A549 (cell line): ENCODE data around the gene PARP2. TPM values are rescaled to one million over a fixed set of nuclear protein-coding genes. Genes with fewer than 3 reads are reported as not detected.

Source experiments
- ATAC-seq, 2 experiments: fragments of 200-7000 bp in 1 of 2; fragments of >200 bp in 1 of 2; cut with Nextera tagmentation in 1 of 2; cut with Tn5 transposase in 1 of 2; 3 replicates each; pipeline versions ENCODE4 v1.8.0 to v1.9.1; 2018 to 2020; ENCODE audit warnings: mild to moderate bottlenecking in 1 of 2, moderate library complexity in 1 of 2
- CTCF ChIA-PET: fragments of 300-600 bp; sonication (Branson Sonifier 250); formaldehyde crosslinking; extraction: SDS; loops from one replicate; lab custom pipeline; 2021; ENCODE audit warnings: antibody characterized with exemption, inconsistent platforms; lab: Yijun Ruan, JAX
- POLR2A ChIA-PET: fragments of 350-600 bp; formaldehyde crosslinking; extraction: SDS; loops from one replicate; lab custom pipeline; 2021; ENCODE audit warnings: antibody characterized with exemption, inconsistent platforms; lab: Yijun Ruan, JAX
- DNase-seq, 2 experiments: peaks; one replicate each; pipeline versions ENCODE4 v3.0.0 to v3.0.0-alpha.2; 2011 to 2016; ENCODE audit warnings: low read depth in 1 of 2, low spot score in 1 of 2
- FAIRE-seq: peaks from 2 replicates; lab custom pipeline; 2011; peaks lifted over from hg19 to GRCh38; lab: Jason Lieb, UNC
- H3K27ac ChIP-seq, 2 experiments: fragments of >200 bp; sonication (Bioruptor Twin); formaldehyde crosslinking; 3 replicates each; pipeline ENCODE4 v1.5.1; 2016 to 2017
- H3K4me1 ChIP-seq: fragments of >200 bp; sonication (Bioruptor Twin); formaldehyde crosslinking; 3 replicates; pipeline ENCODE4 v1.6.1; 2016
- H3K4me2 ChIP-seq: fragments of >200 bp; sonication (Bioruptor Twin); formaldehyde crosslinking; 3 replicates; pipeline ENCODE4 v1.6.1; 2016
- H3K4me3 ChIP-seq: fragments of >200 bp; sonication (Bioruptor Twin); formaldehyde crosslinking; 3 replicates; pipeline ENCODE4 v1.5.1; 2016
- H3K9me3 ChIP-seq: fragments of >200 bp; sonication (Bioruptor Twin); formaldehyde crosslinking; 3 replicates; pipeline ENCODE4 v1.6.1; 2016
- BCL3 ChIP-seq: fragments of >200 bp; sonication (Bioruptor Twin); formaldehyde crosslinking; IDR thresholded peaks from 3 replicates; pipeline ENCODE4 v1.6.1; 2016
- BHLHE40 ChIP-seq: IDR thresholded peaks from 2 replicates; pipeline ENCODE4 v1.6.1; 2012; ENCODE audit warnings: low read depth, low read length, inconsistent platforms
- CBX8 ChIP-seq: fragments of 200-600 bp; sonication (generic); IDR thresholded peaks from 2 replicates; pipeline ENCODE4 v1.6.1; 2016
- CHD4 ChIP-seq: fragments of 200-600 bp; sonication (generic); IDR thresholded peaks from 2 replicates; pipeline ENCODE4 v1.6.1; 2016; ENCODE audit warnings: antibody characterized with exemption, mild to moderate bottlenecking, borderline replicate concordance
- CTCF ChIP-seq: fragments of >200 bp; sonication (Bioruptor Twin); formaldehyde crosslinking; IDR thresholded peaks from 3 replicates; pipeline ENCODE4 v1.5.1; 2016
- E2F6 ChIP-seq: IDR thresholded peaks from 2 replicates; pipeline ENCODE4 v1.6.1; 2012; ENCODE audit warnings: low read depth, borderline replicate concordance
- EHMT2 ChIP-seq: fragments of 200-600 bp; sonication (generic); IDR thresholded peaks from 2 replicates; pipeline ENCODE4 v1.6.1; 2016; ENCODE audit warnings: antibody characterized with exemption, low read depth, mild to moderate bottlenecking, moderate library complexity
- FOSB ChIP-seq: fragments of 250-450 bp; sonication (Bioruptor Pico); IDR thresholded peaks from 2 replicates; pipeline ENCODE4 v1.5.0; 2020; ENCODE audit warnings: mild to moderate bottlenecking, moderate library complexity
- FOSL2 ChIP-seq, 2 experiments: fragments of 450-650 bp in 1 of 2; fragments of >200 bp in 1 of 2; sonication (Bioruptor Twin) in 1 of 2; formaldehyde crosslinking; IDR thresholded peaks; 2 replicates each; pipeline versions ENCODE4 v1.5.0 to v1.6.1; 2016 to 2020; ENCODE audit warnings: mild to moderate bottlenecking in 1 of 2, moderate library complexity in 1 of 2
- GATA3 ChIP-seq: IDR thresholded peaks from 2 replicates; pipeline ENCODE4 v1.6.1; 2012; ENCODE audit warnings: borderline replicate concordance
- HES2 ChIP-seq: fragments of >200 bp; sonication (Bioruptor Twin); formaldehyde crosslinking; IDR thresholded peaks from 2 replicates; pipeline ENCODE4 v1.6.1; 2016
- HEYL ChIP-seq: fragments of 250-450 bp; sonication (Bioruptor Pico); IDR thresholded peaks from 2 replicates; pipeline ENCODE4 v1.8.0; 2021; ENCODE audit warnings: mild to moderate bottlenecking, moderate library complexity
- HMGXB4 ChIP-seq: fragments of 250-450 bp; sonication (Bioruptor Pico); IDR thresholded peaks from 2 replicates; pipeline ENCODE4 v1.5.0; 2021; ENCODE audit warnings: mild to moderate bottlenecking, moderate library complexity, borderline replicate concordance
- HOXA7 ChIP-seq: fragments of 250-450 bp; sonication (Bioruptor Pico); IDR thresholded peaks from 2 replicates; pipeline ENCODE4 v1.5.0; 2020; ENCODE audit warnings: mild to moderate bottlenecking, moderate library complexity
- JUNB ChIP-seq: fragments of >200 bp; sonication (Bioruptor Twin); formaldehyde crosslinking; IDR thresholded peaks from 2 replicates; pipeline ENCODE4 v1.6.1; 2016
- KDM1A ChIP-seq: fragments of 200-600 bp; sonication (generic); IDR thresholded peaks from 2 replicates; pipeline ENCODE4 v1.6.1; 2016; ENCODE audit warnings: low read depth, mild to moderate bottlenecking
- MAFK ChIP-seq: fragments of 450-650 bp; IDR thresholded peaks from 2 replicates; pipeline ENCODE4 v1.6.1; 2014; ENCODE audit not compliant: partially characterized antibody
- MAX ChIP-seq: IDR thresholded peaks from 2 replicates; pipeline ENCODE4 v1.6.1; 2012
- MAZ ChIP-seq: fragments of 150-350 bp; IDR thresholded peaks from 2 replicates; pipeline ENCODE4 v1.6.1; 2014; ENCODE audit warnings: antibody characterized with exemption, low read depth, low read length, borderline replicate concordance
- NPAS2 ChIP-seq: fragments of 250-450 bp; sonication (Bioruptor Pico); IDR thresholded peaks from 2 replicates; pipeline ENCODE4 v1.8.0; 2022; ENCODE audit warnings: mild to moderate bottlenecking, moderate library complexity, borderline replicate concordance
- PBX3 ChIP-seq: IDR thresholded peaks from 2 replicates; pipeline ENCODE4 v1.6.1; 2012
- POLR2A ChIP-seq: IDR thresholded peaks from 2 replicates; pipeline ENCODE4 v1.6.1; 2012; ENCODE audit warnings: mild to moderate bottlenecking, low read length
- RAD21 ChIP-seq, 2 experiments: fragments of >200 bp in 1 of 2; sonication (Bioruptor Twin) in 1 of 2; formaldehyde crosslinking in 1 of 2; IDR thresholded peaks in 1 of 2; conservative IDR thresholded peaks in 1 of 2; 2 replicates in 1 of 2; 3 replicates in 1 of 2; pipeline ENCODE4 v1.6.1; 2012 to 2018; ENCODE audit warnings: inconsistent platforms in 1 of 2
- RARB ChIP-seq: fragments of 250-450 bp; sonication (Bioruptor Pico); IDR thresholded peaks from 2 replicates; pipeline ENCODE4 v1.8.0; 2021; ENCODE audit warnings: mild to moderate bottlenecking, moderate library complexity
- RFX5 ChIP-seq: fragments of 450-650 bp; IDR thresholded peaks from 2 replicates; pipeline ENCODE4 v1.7.1; 2014; ENCODE audit warnings: antibody characterized with exemption, mild to moderate bottlenecking, moderate library complexity
- RNF2 ChIP-seq: fragments of 200-600 bp; sonication (generic); IDR thresholded peaks from 2 replicates; pipeline ENCODE4 v1.6.1; 2016; ENCODE audit warnings: low read depth, mild to moderate bottlenecking, antibody characterized with exemption, moderate library complexity, borderline replicate concordance
- SMC3 ChIP-seq: fragments of >200 bp; sonication (Bioruptor Twin); formaldehyde crosslinking; IDR thresholded peaks from 3 replicates; pipeline ENCODE4 v1.6.1; 2018; ENCODE audit warnings: inconsistent platforms
- TFCP2L1 ChIP-seq: fragments of 250-450 bp; sonication (Bioruptor Pico); IDR thresholded peaks from 2 replicates; pipeline ENCODE4 v1.5.0; 2021; ENCODE audit warnings: mild to moderate bottlenecking
- ZFP36 ChIP-seq: fragments of 450-650 bp; IDR thresholded peaks from 2 replicates; pipeline ENCODE4 v1.6.1; 2014; ENCODE audit warnings: borderline replicate concordance; ENCODE audit not compliant: partially characterized antibody
- WGBS: methylation state at CpG from one replicate; pipeline ENCODE4 v1.1.6; 2017; ENCODE audit errors: missing lambda C conversion rate; 5-methylcytosine and 5-hydroxymethylcytosine counted together
- polyA plus RNA-seq, 4 experiments: library from polyadenylated mRNA; depleted of rRNA in 3 of 4; stranded (reverse); fragments of >200 nt; fragmentation: RNase III in 1 of 4; extraction: RNeasy Plus Mini Kit Qiagen cat#74134 plus additional on column Dnase treatment in 1 of 4; gene quantifications; 2 replicates in 3 of 4; 3 replicates in 1 of 4; pipeline ENCODE4 v1.2.3, GENCODE V29; 2011 to 2017

Gene PARP2
- polyA plus RNA-seq, 2 of the 4 experiments (the other 2 are of a cell fraction) = 42.3 to 43.4 TPM

- H3K27ac ChIP-seq = no peak overlapping the region
- POLR2A ChIA-PET = interaction anchor here (1.3 kb wide), 1 partner anchor 41 kb away, joined by 4 read pairs; the partner anchor contains the start of gene PARP2
- H3K4me1 ChIP-seq = no peaks in the 10 kb centered on the region
- CTCF ChIA-PET = interaction anchor here (0.6 to 1.5 kb wide), 3 partner anchors 15 to 42 kb away, joined by 3 to 4 read pairs (median 3); no protein-coding TSS in a partner anchor
- ATAC-seq (no peak), DNase-seq (no peak), FAIRE-seq (no peak)
- H3K9me3 ChIP-seq = no peaks in the 10 kb centered on the region
- TF ChIP-seq JUNB (no peak), CHD4 (no peak), SMC3 (no peak), HMGXB4 (CRISPR knock-in tag) (no peak), CBX8 (no peak), BHLHE40 (no peak), EHMT2 (no peak), KDM1A (no peak), NPAS2 (CRISPR knock-in tag) (no peak), FOSL2 (IDR thresholded peaks at IDR 0.05) (no peak), FOSL2 (CRISPR knock-in tag; IDR thresholded peaks at IDR 0.05) (no peak), MAZ (no peak), FOSB (no peak), BCL3 (no peak), PBX3 (no peak)
- no peak overlapping the region for H3K4me2 ChIP-seq
- no peak overlapping the region for H3K4me3 ChIP-seq
- 91% methylated on average over 5 of the region's 5 CpGs for WGBS
These were observed 40.2 kb downstream of the PARP2 start for GRCh38 chr14:20383636-20384035.

GRCh38 chr14:20384321-20384720 lies 40.9 kb downstream of the PARP2 start:
- no peak for TF ChIP-seq MAFK
- TF ChIP-seq HEYL (CRISPR knock-in tag) = no peak
- TF ChIP-seq CTCF = no peak
- no peak for TF ChIP-seq HOXA7 (CRISPR knock-in tag)
- no peak for TF ChIP-seq CBX8
- TF ChIP-seq MAX = no peak
- TF ChIP-seq E2F6 = no peak
- no peak for TF ChIP-seq SMC3
- TF ChIP-seq TFCP2L1 (CRISPR knock-in tag) = no peak
- no peak for TF ChIP-seq HMGXB4 (CRISPR knock-in tag)
- TF ChIP-seq HES2 = no peak
- TF ChIP-seq RARB (CRISPR knock-in tag) = no peak
- TF ChIP-seq RFX5 = no peak
- no peak for TF ChIP-seq ZFP36
- TF ChIP-seq RAD21 (conservative IDR thresholded peaks at IDR 0.05 in 1 of 2, IDR thresholded peaks at IDR 0.05 in 1 of 2) = no peak
- no peak for TF ChIP-seq GATA3
- TF ChIP-seq RNF2 = no peak
- TF ChIP-seq POLR2A = no peak
- TF ChIP-seq, all 56 proteins: peak for 0
- H3K27ac ChIP-seq = no peak overlapping the region
- WGBS = 93% methylated on average over 7 of the region's 7 CpGs
- ChIA-PET CTCF (interaction anchor here (1.0 to 1.5 kb wide), 4 partner anchors 9 to 57 kb away, joined by 4 to 6 read pairs (median 4); no protein-coding TSS in a partner anchor), POLR2A (no interaction called here)
- no peak for DNase-seq
- no peak for FAIRE-seq
- H3K4me3 ChIP-seq = no peak overlapping the region
- ATAC-seq = no peak
- H3K4me2 ChIP-seq = no peak overlapping the region
- no peaks in the 10 kb centered on the region for H3K9me3 ChIP-seq
- no peaks in the 10 kb centered on the region for H3K4me1 ChIP-seq
